Keratinocyte (primary cell): ENCODE data around the gene ECHS1. TPM values are rescaled to one million over a fixed set of nuclear protein-coding genes. Genes with fewer than 3 reads are reported as not detected.

ENCODE experiments used
- DNase-seq: peaks from one replicate; pipeline ENCODE4 v3.0.0-alpha.2; 2011; ENCODE audit warnings: low read depth, missing footprints, low spot score
- FAIRE-seq: peaks from 2 replicates; lab custom pipeline; 2011; peaks lifted over from hg19 to GRCh38; lab: Jason Lieb, UNC
- H2AFZ ChIP-seq: 2 replicates; pipeline ENCODE4 v1.6.0; 2012; ENCODE audit warnings: low read length, control low read depth, inconsistent platforms; ENCODE audit not compliant: control insufficient read depth
- H3K27ac ChIP-seq: 2 replicates; pipeline ENCODE4 v1.5.1; 2011; ENCODE audit warnings: low read length; ENCODE audit not compliant: control insufficient read depth, insufficient read depth
- H3K27me3 ChIP-seq: 3 replicates; pipeline ENCODE4 v1.6.0; 2011; ENCODE audit warnings: low read length; ENCODE audit not compliant: control insufficient read depth, insufficient read depth; ENCODE audit errors: extremely low read depth
- H3K36me3 ChIP-seq, 2 experiments: 2 replicates in 1 of 2; 3 replicates in 1 of 2; pipeline ENCODE4 v1.5.1; 2011; ENCODE audit warnings: low read length in 2 of 2, mild to moderate bottlenecking in 1 of 2; ENCODE audit not compliant: control insufficient read depth in 2 of 2, insufficient read depth in 2 of 2; ENCODE audit errors: extremely low read depth in 1 of 2
- H3K4me1 ChIP-seq: 3 replicates; pipeline ENCODE4 v1.5.1; 2011; ENCODE audit warnings: low read length; ENCODE audit not compliant: control insufficient read depth, insufficient read depth; ENCODE audit errors: extremely low read depth
- H3K4me2 ChIP-seq: 3 replicates; pipeline ENCODE4 v1.6.0; 2011; ENCODE audit warnings: low read depth, low read length; ENCODE audit not compliant: control insufficient read depth, insufficient read depth; ENCODE audit errors: extremely low read depth
- H3K4me3 ChIP-seq, 3 experiments: fragments of 200-600 bp in 1 of 3; sonication (generic) in 1 of 3; 2 replicates in 2 of 3; 3 replicates in 1 of 3; pipeline ENCODE4 v1.5.1; 2011 to 2016; ENCODE audit warnings: low read length in 3 of 3, mild to moderate bottlenecking in 3 of 3, control low read depth in 2 of 3, inconsistent platforms in 1 of 3, low read depth in 1 of 3, mixed read lengths in 1 of 3, mixed run types in 1 of 3, moderate library complexity in 1 of 3; ENCODE audit not compliant: control insufficient read depth in 2 of 3, insufficient read depth in 2 of 3; ENCODE audit errors: extremely low read depth in 1 of 3
- H3K79me2 ChIP-seq: 2 replicates; pipeline ENCODE4 v1.6.0; 2012; ENCODE audit warnings: low read length; ENCODE audit not compliant: control insufficient read depth, insufficient read depth
- H3K9ac ChIP-seq: 3 replicates; pipeline ENCODE4 v1.6.0; 2011; ENCODE audit warnings: low read length; ENCODE audit not compliant: control insufficient read depth, insufficient read depth; ENCODE audit errors: extremely low read depth
- H3K9me1 ChIP-seq: 3 replicates; pipeline ENCODE4 v1.6.0; 2011; ENCODE audit warnings: low read length; ENCODE audit not compliant: control insufficient read depth, insufficient read depth; ENCODE audit errors: extremely low read depth
- H3K9me3 ChIP-seq: 2 replicates; pipeline ENCODE4 v1.5.1; 2012; ENCODE audit warnings: low read depth, low read length; ENCODE audit not compliant: control insufficient read depth
- H4K20me1 ChIP-seq: 3 replicates; pipeline ENCODE4 v1.6.0; 2011; ENCODE audit warnings: low read length; ENCODE audit not compliant: control insufficient read depth, insufficient read depth; ENCODE audit errors: extremely low read depth
- EZH2 ChIP-seq: IDR thresholded peaks from one replicate; pipeline ENCODE4 v1.6.1; 2012; ENCODE audit warnings: inconsistent platforms, mild to moderate bottlenecking, low read length, moderate library complexity
- dilution Hi-C: fragments of 300-500 bp; cut with MboI; formaldehyde crosslinking; loops from one replicate; pipeline ENCODE4 v1.7.0; 2020; ENCODE audit warnings: low sequenced_read_pairs; ENCODE audit not compliant: extremely low pct_ligation_motif_present
- polyA plus RNA-seq, 5 experiments: library from polyadenylated mRNA; depleted of rRNA in 3 of 5; stranded (reverse) in 3 of 5; stranded (forward) in 1 of 5; unstranded in 1 of 5; fragments of >200 nt; gene quantifications; 1 replicate in 1 of 5; 2 replicates in 3 of 5; 3 replicates in 1 of 5; pipeline versions ENCODE4 v1.2.1 to v1.2.3, GENCODE V29; 2011 to 2012; ENCODE audit warnings: missing spikeins in 2 of 5, low read depth in 1 of 5, low replicate concordance in 1 of 5
- TF ChIP-seq, protein P1 (sequence below), 3 experiments: IDR thresholded peaks in 1 of 3; conservative IDR thresholded peaks in 1 of 3; optimal IDR thresholded peaks in 1 of 3; 2 replicates in 2 of 3; 3 replicates in 1 of 3; pipeline versions ENCODE3 to v1.5.1; 2011; ENCODE audit warnings: low read length in 3 of 3, mild to moderate bottlenecking in 3 of 3, moderate library complexity in 2 of 3, control low read depth in 1 of 3, inconsistent platforms in 1 of 3; ENCODE audit not compliant: insufficient read depth in 2 of 3; ENCODE audit errors: extremely low read depth in 1 of 3

Gene ECHS1
- polyA plus RNA-seq, 1 donor (not counting 4 experiments of a cell fraction or from before 2014, with no cell fraction given), result 27.1 TPM

DNA sequence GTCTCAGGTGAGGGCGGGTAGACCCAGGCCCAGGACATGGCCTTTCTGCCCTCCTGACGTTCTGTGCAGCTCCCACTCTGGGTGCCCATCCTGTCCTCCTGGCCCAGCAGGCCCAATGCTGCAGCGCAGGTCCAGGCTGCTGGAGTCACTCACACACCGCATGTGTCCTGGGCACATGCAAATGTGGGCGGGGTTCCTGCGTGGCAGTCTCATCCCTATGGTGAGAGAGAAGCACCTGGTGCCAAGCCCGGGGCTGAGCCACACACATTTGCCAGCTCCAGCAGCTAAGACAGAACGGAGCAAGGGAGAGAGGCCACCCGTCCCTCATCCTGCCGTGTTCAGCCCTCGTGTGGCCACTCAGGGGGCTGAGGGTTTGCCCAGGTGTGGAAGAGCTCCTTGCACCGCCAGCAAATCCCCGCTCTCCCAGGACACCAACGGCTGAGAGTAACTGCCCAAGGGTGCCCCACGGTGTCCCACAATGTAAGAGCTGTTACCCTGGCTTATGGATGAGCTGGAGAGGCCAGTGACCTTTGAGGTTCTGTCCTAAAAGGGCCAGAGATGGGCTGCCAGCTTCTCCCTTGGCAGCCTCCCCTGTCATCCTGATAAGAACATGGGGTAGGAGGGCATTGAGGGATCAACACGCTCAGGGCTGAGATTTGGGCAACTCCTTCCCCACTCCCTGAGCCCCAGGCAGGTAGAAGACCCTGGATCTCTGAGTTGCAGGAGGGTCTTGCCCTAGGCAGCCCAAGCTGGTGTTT, 19.8 kb downstream of the ECHS1 start:
- DNase-seq, result no peak
- no peaks in the 10 kb centered on the region for H4K20me1 ChIP-seq
- H2AFZ ChIP-seq, result no peak overlapping the region
- H3K4me1 ChIP-seq, result no peaks in the 10 kb centered on the region
- TF ChIP-seq, protein P1, sequence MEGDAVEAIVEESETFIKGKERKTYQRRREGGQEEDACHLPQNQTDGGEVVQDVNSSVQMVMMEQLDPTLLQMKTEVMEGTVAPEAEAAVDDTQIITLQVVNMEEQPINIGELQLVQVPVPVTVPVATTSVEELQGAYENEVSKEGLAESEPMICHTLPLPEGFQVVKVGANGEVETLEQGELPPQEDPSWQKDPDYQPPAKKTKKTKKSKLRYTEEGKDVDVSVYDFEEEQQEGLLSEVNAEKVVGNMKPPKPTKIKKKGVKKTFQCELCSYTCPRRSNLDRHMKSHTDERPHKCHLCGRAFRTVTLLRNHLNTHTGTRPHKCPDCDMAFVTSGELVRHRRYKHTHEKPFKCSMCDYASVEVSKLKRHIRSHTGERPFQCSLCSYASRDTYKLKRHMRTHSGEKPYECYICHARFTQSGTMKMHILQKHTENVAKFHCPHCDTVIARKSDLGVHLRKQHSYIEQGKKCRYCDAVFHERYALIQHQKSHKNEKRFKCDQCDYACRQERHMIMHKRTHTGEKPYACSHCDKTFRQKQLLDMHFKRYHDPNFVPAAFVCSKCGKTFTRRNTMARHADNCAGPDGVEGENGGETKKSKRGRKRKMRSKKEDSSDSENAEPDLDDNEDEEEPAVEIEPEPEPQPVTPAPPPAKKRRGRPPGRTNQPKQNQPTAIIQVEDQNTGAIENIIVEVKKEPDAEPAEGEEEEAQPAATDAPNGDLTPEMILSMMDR (optimal IDR thresholded peaks at IDR 0.05 in 1 of 3, IDR thresholded peaks at IDR 0.05 in 1 of 3, conservative IDR thresholded peaks at IDR 0.05 in 1 of 3; ENCODE audit: extremely low read depth in 1 of 3, insufficient read depth in 2 of 3, low read length in 3 of 3), result no peak
- TF ChIP-seq EZH2, result no peak
- H3K36me3 ChIP-seq, result no peaks in the 10 kb centered on the region
- no peak overlapping the region for H3K27ac ChIP-seq
- H3K4me3 ChIP-seq, result no peak overlapping the region
- H3K9me1 ChIP-seq, result no peaks in the 10 kb centered on the region
- no peak overlapping the region for H3K9ac ChIP-seq
- no peak for FAIRE-seq
- H3K4me2 ChIP-seq, result no peak overlapping the region
- dilution Hi-C loops, result no loop called here
- peaks cover 11% of the 10 kb centered on the region for H3K27me3 ChIP-seq
- no peaks in the 10 kb centered on the region for H3K79me2 ChIP-seq
- H3K9me3 ChIP-seq, result no peaks in the 10 kb centered on the region

DNA sequence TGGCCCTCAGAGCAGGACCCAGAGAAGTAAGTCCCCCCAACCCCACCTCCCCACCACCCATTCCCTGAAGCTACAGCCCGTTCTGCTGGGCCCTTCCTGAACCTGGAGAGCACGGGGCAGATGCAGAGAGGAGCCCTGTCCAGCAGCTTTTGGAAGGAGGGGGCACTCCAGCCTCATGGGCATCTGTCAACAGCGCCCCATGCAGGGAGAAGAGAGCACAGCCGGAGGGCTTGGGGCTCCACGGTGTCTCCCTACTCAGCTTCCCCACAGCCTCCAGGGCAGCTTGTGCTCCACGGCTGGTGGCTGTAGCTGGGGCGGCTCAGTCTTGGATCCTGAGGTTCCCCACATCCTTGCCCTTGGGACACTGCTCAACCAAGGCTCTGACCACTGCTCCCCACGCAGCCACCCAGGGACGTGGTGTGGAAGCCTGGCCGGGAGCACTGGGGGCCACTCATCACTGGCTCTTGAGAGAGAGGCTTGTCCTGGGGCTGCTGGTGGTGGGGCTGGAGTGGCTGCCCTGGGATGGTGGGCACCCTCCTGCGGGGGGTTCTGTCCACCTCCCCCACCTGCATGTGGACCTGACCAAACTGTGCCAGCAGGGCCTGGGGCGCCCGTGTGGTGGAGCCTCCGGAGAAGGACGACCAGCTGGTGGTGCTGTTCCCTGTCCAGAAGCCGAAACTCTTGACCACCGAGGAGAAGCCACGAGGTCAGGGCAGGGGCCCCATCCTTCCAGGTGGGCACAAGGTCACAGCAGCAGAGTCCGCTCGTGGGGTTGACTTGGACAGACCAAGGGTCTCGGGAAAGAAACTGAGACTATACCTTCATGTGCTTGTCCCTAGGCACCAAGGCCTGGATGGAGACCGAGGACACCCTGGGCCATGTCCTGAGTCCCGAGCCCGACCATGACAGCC, 21.5 kb downstream of the ECHS1 start:
- Histone ChIP-seq H3K36me3 (no peaks in the 10 kb centered on the region), H3K4me1 (no peaks in the 10 kb centered on the region), H3K4me3 (no peak overlapping the region), H3K4me2 (no peak overlapping the region), H3K9me1 (no peaks in the 10 kb centered on the region), H3K9ac (no peak overlapping the region), H4K20me1 (no peaks in the 10 kb centered on the region), H3K27ac (no peak overlapping the region), H3K27me3 (peaks cover 8% of the 10 kb centered on the region), H3K79me2 (no peaks in the 10 kb centered on the region), H3K9me3 (no peaks in the 10 kb centered on the region), H2AFZ (no peak overlapping the region)
- no peak for TF ChIP-seq EZH2
- TF ChIP-seq, protein P1 (optimal IDR thresholded peaks at IDR 0.05 in 1 of 3, IDR thresholded peaks at IDR 0.05 in 1 of 3, conservative IDR thresholded peaks at IDR 0.05 in 1 of 3; ENCODE audit: extremely low read depth in 1 of 3, insufficient read depth in 2 of 3, low read length in 3 of 3), result no peak
- no peak for FAIRE-seq
- dilution Hi-C loops, result no loop called here
- DNase-seq, result no peak
